ENCODE results near the gene ZNF787. TPM values are rescaled to one million over a fixed set of nuclear protein-coding genes. Genes with fewer than 3 reads are reported as not detected.

The ZNF787 gene
- total and polyA plus RNA-seq, 2 of the 13 experiments (the other 11 are each of a cell fraction or from before 2014, with no cell fraction given) = 15.1 to 42.8 TPM

DNA sequence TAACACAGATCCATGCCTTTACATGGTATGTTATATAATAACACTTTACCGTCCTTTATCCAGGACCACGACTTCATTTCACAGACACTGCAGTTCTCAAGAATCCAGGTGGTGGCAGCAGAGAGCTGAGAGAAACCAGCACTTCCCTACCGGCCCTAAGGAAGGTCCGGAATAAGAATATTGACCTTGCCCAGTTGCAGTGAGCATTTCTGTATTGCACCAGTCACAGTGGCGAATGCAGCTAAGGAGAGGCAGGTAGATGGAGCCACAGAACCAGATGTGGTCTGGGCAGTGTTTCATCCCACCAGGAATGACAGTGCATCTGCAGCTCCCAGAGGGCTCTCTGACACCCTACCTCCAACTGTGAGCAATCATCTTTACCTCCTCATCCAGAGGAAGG is 44.6 kb downstream of the ZNF787 start (continued):
- TF ChIP-seq, protein P1, sequence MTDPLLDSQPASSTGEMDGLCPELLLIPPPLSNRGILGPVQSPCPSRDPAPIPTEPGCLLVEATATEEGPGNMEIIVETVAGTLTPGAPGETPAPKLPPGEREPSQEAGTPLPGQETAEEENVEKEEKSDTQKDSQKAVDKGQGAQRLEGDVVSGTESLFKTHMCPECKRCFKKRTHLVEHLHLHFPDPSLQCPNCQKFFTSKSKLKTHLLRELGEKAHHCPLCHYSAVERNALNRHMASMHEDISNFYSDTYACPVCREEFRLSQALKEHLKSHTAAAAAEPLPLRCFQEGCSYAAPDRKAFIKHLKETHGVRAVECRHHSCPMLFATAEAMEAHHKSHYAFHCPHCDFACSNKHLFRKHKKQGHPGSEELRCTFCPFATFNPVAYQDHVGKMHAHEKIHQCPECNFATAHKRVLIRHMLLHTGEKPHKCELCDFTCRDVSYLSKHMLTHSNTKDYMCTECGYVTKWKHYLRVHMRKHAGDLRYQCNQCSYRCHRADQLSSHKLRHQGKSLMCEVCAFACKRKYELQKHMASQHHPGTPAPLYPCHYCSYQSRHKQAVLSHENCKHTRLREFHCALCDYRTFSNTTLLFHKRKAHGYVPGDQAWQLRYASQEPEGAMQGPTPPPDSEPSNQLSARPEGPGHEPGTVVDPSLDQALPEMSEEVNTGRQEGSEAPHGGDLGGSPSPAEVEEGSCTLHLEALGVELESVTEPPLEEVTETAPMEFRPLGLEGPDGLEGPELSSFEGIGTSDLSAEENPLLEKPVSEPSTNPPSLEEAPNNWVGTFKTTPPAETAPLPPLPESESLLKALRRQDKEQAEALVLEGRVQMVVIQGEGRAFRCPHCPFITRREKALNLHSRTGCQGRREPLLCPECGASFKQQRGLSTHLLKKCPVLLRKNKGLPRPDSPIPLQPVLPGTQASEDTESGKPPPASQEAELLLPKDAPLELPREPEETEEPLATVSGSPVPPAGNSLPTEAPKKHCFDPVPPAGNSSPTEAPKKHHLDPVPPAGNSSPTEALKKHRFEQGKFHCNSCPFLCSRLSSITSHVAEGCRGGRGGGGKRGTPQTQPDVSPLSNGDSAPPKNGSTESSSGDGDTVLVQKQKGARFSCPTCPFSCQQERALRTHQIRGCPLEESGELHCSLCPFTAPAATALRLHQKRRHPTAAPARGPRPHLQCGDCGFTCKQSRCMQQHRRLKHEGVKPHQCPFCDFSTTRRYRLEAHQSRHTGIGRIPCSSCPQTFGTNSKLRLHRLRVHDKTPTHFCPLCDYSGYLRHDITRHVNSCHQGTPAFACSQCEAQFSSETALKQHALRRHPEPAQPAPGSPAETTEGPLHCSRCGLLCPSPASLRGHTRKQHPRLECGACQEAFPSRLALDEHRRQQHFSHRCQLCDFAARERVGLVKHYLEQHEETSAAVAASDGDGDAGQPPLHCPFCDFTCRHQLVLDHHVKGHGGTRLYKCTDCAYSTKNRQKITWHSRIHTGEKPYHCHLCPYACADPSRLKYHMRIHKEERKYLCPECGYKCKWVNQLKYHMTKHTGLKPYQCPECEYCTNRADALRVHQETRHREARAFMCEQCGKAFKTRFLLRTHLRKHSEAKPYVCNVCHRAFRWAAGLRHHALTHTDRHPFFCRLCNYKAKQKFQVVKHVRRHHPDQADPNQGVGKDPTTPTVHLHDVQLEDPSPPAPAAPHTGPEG (CRISPR knock-in tag; IDR thresholded peaks at IDR 0.05) = no peak
- TF ChIP-seq, protein P2, sequence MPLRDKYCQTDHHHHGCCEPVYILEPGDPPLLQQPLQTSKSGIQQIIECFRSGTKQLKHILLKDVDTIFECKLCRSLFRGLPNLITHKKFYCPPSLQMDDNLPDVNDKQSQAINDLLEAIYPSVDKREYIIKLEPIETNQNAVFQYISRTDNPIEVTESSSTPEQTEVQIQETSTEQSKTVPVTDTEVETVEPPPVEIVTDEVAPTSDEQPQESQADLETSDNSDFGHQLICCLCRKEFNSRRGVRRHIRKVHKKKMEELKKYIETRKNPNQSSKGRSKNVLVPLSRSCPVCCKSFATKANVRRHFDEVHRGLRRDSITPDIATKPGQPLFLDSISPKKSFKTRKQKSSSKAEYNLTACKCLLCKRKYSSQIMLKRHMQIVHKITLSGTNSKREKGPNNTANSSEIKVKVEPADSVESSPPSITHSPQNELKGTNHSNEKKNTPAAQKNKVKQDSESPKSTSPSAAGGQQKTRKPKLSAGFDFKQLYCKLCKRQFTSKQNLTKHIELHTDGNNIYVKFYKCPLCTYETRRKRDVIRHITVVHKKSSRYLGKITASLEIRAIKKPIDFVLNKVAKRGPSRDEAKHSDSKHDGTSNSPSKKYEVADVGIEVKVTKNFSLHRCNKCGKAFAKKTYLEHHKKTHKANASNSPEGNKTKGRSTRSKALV (CRISPR knock-in tag; IDR thresholded peaks at IDR 0.05) = no peak
- TF ChIP-seq, protein P3, sequence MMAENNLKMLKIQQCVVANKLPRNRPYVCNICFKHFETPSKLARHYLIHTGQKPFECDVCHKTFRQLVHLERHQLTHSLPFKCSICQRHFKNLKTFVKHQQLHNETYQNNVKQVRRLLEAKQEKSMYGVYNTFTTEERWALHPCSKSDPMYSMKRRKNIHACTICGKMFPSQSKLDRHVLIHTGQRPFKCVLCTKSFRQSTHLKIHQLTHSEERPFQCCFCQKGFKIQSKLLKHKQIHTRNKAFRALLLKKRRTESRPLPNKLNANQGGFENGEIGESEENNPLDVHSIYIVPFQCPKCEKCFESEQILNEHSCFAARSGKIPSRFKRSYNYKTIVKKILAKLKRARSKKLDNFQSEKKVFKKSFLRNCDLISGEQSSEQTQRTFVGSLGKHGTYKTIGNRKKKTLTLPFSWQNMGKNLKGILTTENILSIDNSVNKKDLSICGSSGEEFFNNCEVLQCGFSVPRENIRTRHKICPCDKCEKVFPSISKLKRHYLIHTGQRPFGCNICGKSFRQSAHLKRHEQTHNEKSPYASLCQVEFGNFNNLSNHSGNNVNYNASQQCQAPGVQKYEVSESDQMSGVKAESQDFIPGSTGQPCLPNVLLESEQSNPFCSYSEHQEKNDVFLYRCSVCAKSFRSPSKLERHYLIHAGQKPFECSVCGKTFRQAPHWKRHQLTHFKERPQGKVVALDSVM (CRISPR knock-in tag; IDR thresholded peaks at IDR 0.05) = no peak
- 0 out of 2 replicates have a peak, but pooled peaks have one; percentile 30 for TF ChIP-seq REPIN1 (CRISPR knock-in tag; IDR thresholded peaks at IDR 0.05; ENCODE audit: borderline replicate concordance, low read depth)
- 0 out of 2 replicates have a peak, but pooled peaks have one; percentile 32 for TF ChIP-seq GATAD2A (CRISPR knock-in tag; IDR thresholded peaks at IDR 0.05)
- peak; percentile 87 for TF ChIP-seq CTCF (CRISPR knock-in tag; IDR thresholded peaks at IDR 0.05)
- TF ChIP-seq SMARCE1 (IDR thresholded peaks at IDR 0.05; ENCODE audit: borderline replicate concordance) = no peak
- TF ChIP-seq LRRFIP1 (CRISPR knock-in tag; conservative IDR thresholded peaks at IDR 0.05) = no peak
- TF ChIP-seq, protein P4, sequence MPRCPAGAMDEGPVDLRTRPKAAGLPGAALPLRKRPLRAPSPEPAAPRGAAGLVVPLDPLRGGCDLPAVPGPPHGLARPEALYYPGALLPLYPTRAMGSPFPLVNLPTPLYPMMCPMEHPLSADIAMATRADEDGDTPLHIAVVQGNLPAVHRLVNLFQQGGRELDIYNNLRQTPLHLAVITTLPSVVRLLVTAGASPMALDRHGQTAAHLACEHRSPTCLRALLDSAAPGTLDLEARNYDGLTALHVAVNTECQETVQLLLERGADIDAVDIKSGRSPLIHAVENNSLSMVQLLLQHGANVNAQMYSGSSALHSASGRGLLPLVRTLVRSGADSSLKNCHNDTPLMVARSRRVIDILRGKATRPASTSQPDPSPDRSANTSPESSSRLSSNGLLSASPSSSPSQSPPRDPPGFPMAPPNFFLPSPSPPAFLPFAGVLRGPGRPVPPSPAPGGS (CRISPR knock-in tag; IDR thresholded peaks at IDR 0.05) = no peak
- TF ChIP-seq ZNF878 (CRISPR knock-in tag; IDR thresholded peaks at IDR 0.05) = no peak
- TF ChIP-seq ZNF30 (CRISPR knock-in tag; IDR thresholded peaks at IDR 0.05) = no peak

Measured in HepG2 (cell line).